Right lobe of liver (tissue), 6 donors: ENCODE data around the gene YLPM1. TPM values are rescaled to one million over a fixed set of nuclear protein-coding genes. Genes with fewer than 3 reads are reported as not detected.

Experiments
- ATAC-seq, 4 donors: fragments of 200-7000 bp; cut with Tn5 transposase; one replicate each; pipeline ENCODE4 v1.9.1; 2020; ENCODE audit warnings: mild to moderate bottlenecking in 4 of 4, moderate library complexity in 4 of 4
- DNase-seq, 3 donors: peaks; one replicate each; pipeline ENCODE4 v3.0.0-alpha.2; 2020
- H3K27ac ChIP-seq, 3 donors: fragments of 200-600 bp; one replicate each; pipeline ENCODE4 v1.8.0; 2022
- H3K27me3 ChIP-seq, 2 donors: fragments of 200-600 bp; one replicate each; pipeline ENCODE4 v1.8.0; 2022
- H3K36me3 ChIP-seq, 4 donors: fragments of 200-600 bp; sonication (generic) in 1 of 4; one replicate each; pipeline versions ENCODE4 v1.5.1 to v1.8.0; 2017 to 2022; ENCODE audit warnings: control low read depth in 1 of 4
- H3K4me1 ChIP-seq, 4 donors: fragments of 200-600 bp; sonication (generic) in 1 of 4; one replicate each; pipeline versions ENCODE4 v1.5.1 to v1.8.0; 2017 to 2022; ENCODE audit warnings: control low read depth in 1 of 4
- H3K4me3 ChIP-seq, 3 donors: fragments of 200-600 bp; one replicate each; pipeline ENCODE4 v1.8.0; 2022
- H3K9me3 ChIP-seq, 4 donors: fragments of 200-600 bp; sonication (generic) in 1 of 4; one replicate each; pipeline versions ENCODE4 v1.5.1 to v1.8.0; 2017 to 2022; ENCODE audit warnings: control low read depth in 1 of 4
- POLR2A ChIP-seq: fragments of 450-650 bp; IDR thresholded peaks from one replicate; pipeline ENCODE4 v1.6.1; 2017; ENCODE audit warnings: antibody characterized with exemption, mild to moderate bottlenecking
- WGBS: methylation state at CpG from one replicate; pipeline ENCODE4 v1.1.6; 2018; ENCODE audit warnings: low coverage, low lambda C conversion rate; ENCODE audit not compliant: insufficient coverage; ENCODE audit errors: missing lambda C conversion rate; 5-methylcytosine and 5-hydroxymethylcytosine counted together
- intact Hi-C, 2 donors: fragments of 100-400 bp; cut with DNase I; formaldehyde crosslinking; loops; one replicate each; pipeline versions ENCODE4 v1.11.2 to v1.14.1; 2022
- total RNA-seq, 6 experiments: library from RNA; depleted of rRNA in 2 of 6; stranded (reverse); fragments of >200 nt in 2 of 6; fragmentation: NEBNext Ultra II Directional in 3 of 6; extraction: Animal tissue kit (Norgen Biotek cat#: 25700) in 3 of 6; gene quantifications; one replicate each; pipeline versions ENCODE4 v1.1.0 to v1.2.4, GENCODE V29; 2016 to 2023
- TF ChIP-seq, protein P1 (sequence below), 4 donors: fragments of 200-600 bp in 3 of 4; fragments of 450-650 bp in 1 of 4; IDR thresholded peaks; one replicate each; pipeline versions ENCODE4 v1.5.1 to v1.8.0; 2016 to 2022; ENCODE audit warnings: antibody characterized with exemption in 4 of 4, mild to moderate bottlenecking in 2 of 4
- donor health status: DM: no; HTN: yes; CAD: no.
- donor health status: DM: no; HTN: no; CAD: no.
- donor health status: DM: no; HTN: no; CAD: no.
- donor health status: DM: no; HTN: yes; CAD: no.
- donor health status: DM: no; HTN: yes; CAD: no.

YLPM1 gene
- total RNA-seq, 6 experiments from 2014 or later: 14.8 to 20.0 (median 17.1) TPM

DNA sequence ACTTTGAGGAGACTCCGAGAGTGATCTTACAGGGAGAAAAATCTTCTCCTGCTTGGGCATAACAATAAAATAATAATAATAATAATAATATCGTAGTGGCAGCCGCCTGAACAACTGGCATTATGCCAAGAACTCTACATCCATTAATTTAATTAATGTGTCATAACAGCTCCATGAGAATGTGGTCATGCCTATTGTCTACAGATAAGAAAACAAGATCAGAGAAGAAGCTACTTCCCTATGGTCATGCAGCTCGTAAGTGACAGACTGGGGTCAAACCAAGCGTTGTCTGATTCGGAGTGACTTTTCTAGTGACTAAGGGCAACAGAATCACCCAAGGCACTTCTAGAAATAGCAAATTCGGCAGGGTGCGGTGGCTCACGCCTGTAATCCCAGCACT lies 101.1 kb downstream of the YLPM1 start:
- ATAC-seq (no peak), DNase-seq (no peak)
- intact Hi-C loops: loop anchor here (5.0 kb wide), 1 partner anchor 43 kb away; no protein-coding TSS in a partner anchor
- Histone ChIP-seq H3K9me3 (no peaks in the 10 kb centered on the region), H3K4me3 (no peak overlapping the region), H3K36me3 (no peaks in the 10 kb centered on the region), H3K27ac (no peak overlapping the region), H3K27me3 (no peaks in the 10 kb centered on the region), H3K4me1 (no peaks in the 10 kb centered on the region)
- TF ChIP-seq, protein P1, sequence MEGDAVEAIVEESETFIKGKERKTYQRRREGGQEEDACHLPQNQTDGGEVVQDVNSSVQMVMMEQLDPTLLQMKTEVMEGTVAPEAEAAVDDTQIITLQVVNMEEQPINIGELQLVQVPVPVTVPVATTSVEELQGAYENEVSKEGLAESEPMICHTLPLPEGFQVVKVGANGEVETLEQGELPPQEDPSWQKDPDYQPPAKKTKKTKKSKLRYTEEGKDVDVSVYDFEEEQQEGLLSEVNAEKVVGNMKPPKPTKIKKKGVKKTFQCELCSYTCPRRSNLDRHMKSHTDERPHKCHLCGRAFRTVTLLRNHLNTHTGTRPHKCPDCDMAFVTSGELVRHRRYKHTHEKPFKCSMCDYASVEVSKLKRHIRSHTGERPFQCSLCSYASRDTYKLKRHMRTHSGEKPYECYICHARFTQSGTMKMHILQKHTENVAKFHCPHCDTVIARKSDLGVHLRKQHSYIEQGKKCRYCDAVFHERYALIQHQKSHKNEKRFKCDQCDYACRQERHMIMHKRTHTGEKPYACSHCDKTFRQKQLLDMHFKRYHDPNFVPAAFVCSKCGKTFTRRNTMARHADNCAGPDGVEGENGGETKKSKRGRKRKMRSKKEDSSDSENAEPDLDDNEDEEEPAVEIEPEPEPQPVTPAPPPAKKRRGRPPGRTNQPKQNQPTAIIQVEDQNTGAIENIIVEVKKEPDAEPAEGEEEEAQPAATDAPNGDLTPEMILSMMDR (IDR thresholded peaks at IDR 0.05): no peak
- no peak for TF ChIP-seq POLR2A
- 48% methylated on average over 3 of the region's 9 CpGs for WGBS

DNA sequence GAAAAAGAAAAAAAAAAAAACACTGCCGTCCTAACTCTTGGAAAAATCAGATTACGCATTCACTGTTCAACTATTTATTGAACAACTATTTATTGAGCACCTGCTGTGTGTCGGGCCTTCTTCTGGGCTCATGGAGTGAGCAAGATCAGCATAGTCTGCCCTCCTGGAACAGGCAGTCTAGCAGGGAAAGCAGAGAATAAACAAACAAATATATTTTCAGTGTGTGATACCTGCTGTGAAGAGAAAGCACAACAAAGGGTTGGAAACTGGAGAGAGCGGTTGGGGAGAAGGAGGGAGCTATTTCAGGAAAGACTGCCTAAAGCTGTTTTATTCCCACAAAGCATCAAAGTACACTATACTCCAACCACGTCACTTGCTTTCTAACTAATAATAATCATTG lies 102.0 kb downstream of the YLPM1 start:
- DNase-seq (no peak), ATAC-seq (no peak)
- no peak overlapping the region for H3K4me3 ChIP-seq
- H3K36me3 ChIP-seq: no peaks in the 10 kb centered on the region
- WGBS: 81% methylated on average over 4 of the region's 5 CpGs
- TF ChIP-seq, protein P1 (IDR thresholded peaks at IDR 0.05): no peak
- H3K27ac ChIP-seq: no peak overlapping the region
- H3K27me3 ChIP-seq: no peaks in the 10 kb centered on the region
- intact Hi-C loops: no loop called here
- H3K4me1 ChIP-seq: no peaks in the 10 kb centered on the region
- no peaks in the 10 kb centered on the region for H3K9me3 ChIP-seq

GRCh38 chr14:74866708-74867389 lies 103.7 kb downstream of the YLPM1 start:
- Histone ChIP-seq H3K36me3 (no peaks in the 10 kb centered on the region), H3K4me3 (no peak overlapping the region), H3K4me1 (no peaks in the 10 kb centered on the region), H3K9me3 (no peaks in the 10 kb centered on the region), H3K27me3 (no peaks in the 10 kb centered on the region), H3K27ac (no peak overlapping the region)
- intact Hi-C loops: no loop called here
- ATAC-seq (no peak), DNase-seq (no peak)
- TF ChIP-seq POLR2A: no peak
- TF ChIP-seq, protein P1 (IDR thresholded peaks at IDR 0.05): no peak
- WGBS: 86% methylated on average over 3 of the region's 3 CpGs

GRCh38 chr14:74867673-74868072 lies 104.6 kb downstream of the YLPM1 start:
- intact Hi-C loops: no loop called here
- WGBS: 57% methylated on average over 5 of the region's 5 CpGs
- H3K27me3 ChIP-seq: no peaks in the 10 kb centered on the region
- no peaks in the 10 kb centered on the region for H3K36me3 ChIP-seq
- TF ChIP-seq, protein P1 (IDR thresholded peaks at IDR 0.05): no peak
- TF ChIP-seq POLR2A: no peak
- ATAC-seq: peak in 2 of 4 donors; percentile 33 to 35
- no peak overlapping the region for H3K4me3 ChIP-seq
- no peaks in the 10 kb centered on the region for H3K9me3 ChIP-seq
- DNase-seq: no peak
- no peak overlapping the region for H3K27ac ChIP-seq
- no peaks in the 10 kb centered on the region for H3K4me1 ChIP-seq
